K562 (cell line): ENCODE data around the gene PTCH2. TPM values are rescaled to one million over a fixed set of nuclear protein-coding genes. Genes with fewer than 3 reads are reported as not detected.

Experiments used
- DMBX1 ChIP-seq: fragments of 250-450 bp; sonication (Bioruptor Pico); IDR thresholded peaks from 2 replicates; pipeline ENCODE4 v1.8.0; 2022; ENCODE audit warnings: inconsistent platforms, mild to moderate bottlenecking, moderate library complexity, borderline replicate concordance
- E2F3 ChIP-seq: fragments of 250-450 bp; sonication (Bioruptor Pico); IDR thresholded peaks from 2 replicates; pipeline ENCODE4 v1.4.0; 2020; ENCODE audit warnings: mild to moderate bottlenecking
- NONO ChIP-seq, 2 experiments: fragments of 200-400 bp in 1 of 2; fragments of 450-650 bp in 1 of 2; formaldehyde crosslinking in 1 of 2; IDR thresholded peaks; 2 replicates each; pipeline ENCODE4 v1.6.1; 2017; ENCODE audit warnings: low read depth in 2 of 2, mild to moderate bottlenecking in 2 of 2, moderate library complexity in 2 of 2, low read length in 1 of 2
- NRF1 ChIP-seq, 2 experiments: fragments of 450-650 bp; IDR thresholded peaks in 1 of 2; conservative IDR thresholded peaks in 1 of 2; 2 replicates each; pipeline ENCODE4 v1.6.1; 2014; ENCODE audit warnings: mild to moderate bottlenecking in 2 of 2
- ZC3H4 ChIP-seq: sonication (generic); formaldehyde crosslinking; IDR thresholded peaks from 2 replicates; pipeline ENCODE4 v1.9.0; 2021; ENCODE audit warnings: missing genetic modification reagents, borderline replicate concordance
- ZNF253 ChIP-seq: fragments of 250-450 bp; sonication (Bioruptor Pico); conservative IDR thresholded peaks from 2 replicates; pipeline ENCODE4 v1.6.1; 2021; ENCODE audit warnings: mild to moderate bottlenecking
- ZNF589 ChIP-seq: fragments of 200-800 bp; sonication (Bioruptor generic); IDR thresholded peaks from 2 replicates; pipeline ENCODE4 v1.6.1; 2016; ENCODE audit warnings: low read depth, missing genetic modification characterization, missing compliant biosample characterization
- ZNF668 ChIP-seq: fragments of 250-450 bp; sonication (Bioruptor Pico); IDR thresholded peaks from 2 replicates; pipeline ENCODE4 v1.8.0; 2022; ENCODE audit warnings: mild to moderate bottlenecking, inconsistent platforms
- polyA plus RNA-seq, 8 experiments: library from polyadenylated mRNA; depleted of rRNA in 4 of 8; stranded (reverse) in 5 of 8; unstranded in 3 of 8; fragments of >200 nt; fragmentation: Nextera tagmentation in 2 of 8; fragmentation: Illumina TruSeq in 1 of 8; extraction: Ambion mirVana in 2 of 8; extraction: Trizol in 1 of 8; gene quantifications; 2 replicates each; pipeline versions ENCODE4 v1.2.1 to v1.2.3, GENCODE V29; 2011 to 2014; ENCODE audit warnings: inconsistent platforms in 1 of 8, missing spikeins in 1 of 8
- total RNA-seq, 7 experiments: library from RNA; depleted of rRNA in 6 of 7; stranded (reverse); fragments of >200 nt in 6 of 7; fragmentation: Illumina TruSeq in 2 of 7; extraction: Trizol in 2 of 7; gene quantifications; 2 replicates each; pipeline versions ENCODE4 v1.2.1 to v1.2.3, GENCODE V29; 2011 to 2021; ENCODE audit warnings: low replicate concordance in 1 of 7
- TF ChIP-seq, protein P1 (sequence below): fragments of 250-450 bp; sonication (Bioruptor Pico); IDR thresholded peaks from 2 replicates; pipeline ENCODE4 v1.5.0; 2020; ENCODE audit warnings: mild to moderate bottlenecking
- TF ChIP-seq, protein P2 (sequence below): sonication (generic); formaldehyde crosslinking; IDR thresholded peaks from 2 replicates; pipeline ENCODE4 v1.8.0; 2022; ENCODE audit warnings: mild to moderate bottlenecking, missing genetic modification reagents
- TF ChIP-seq, protein P3 (sequence below): sonication (generic); formaldehyde crosslinking; IDR thresholded peaks from 2 replicates; pipeline ENCODE4 v1.8.0; 2022; ENCODE audit warnings: missing genetic modification reagents, mild to moderate bottlenecking, moderate library complexity, borderline replicate concordance
- TF ChIP-seq, protein P4 (sequence below), 2 experiments: fragments of 450-650 bp in 1 of 2; sonication (generic) in 1 of 2; formaldehyde crosslinking in 1 of 2; IDR thresholded peaks; 2 replicates each; pipeline versions ENCODE4 v1.7.1 to v1.9.0; 2016 to 2022; ENCODE audit warnings: inconsistent platforms in 1 of 2, mild to moderate bottlenecking in 1 of 2, missing genetic modification reagents in 1 of 2

The PTCH2 gene
- total and polyA plus RNA-seq, 9 of the 15 experiments (the other 6 are each of a cell fraction or from before 2014, with no cell fraction given) = 0.15 to 27.3 (median 0.48) TPM; not detected in 1

DNA sequence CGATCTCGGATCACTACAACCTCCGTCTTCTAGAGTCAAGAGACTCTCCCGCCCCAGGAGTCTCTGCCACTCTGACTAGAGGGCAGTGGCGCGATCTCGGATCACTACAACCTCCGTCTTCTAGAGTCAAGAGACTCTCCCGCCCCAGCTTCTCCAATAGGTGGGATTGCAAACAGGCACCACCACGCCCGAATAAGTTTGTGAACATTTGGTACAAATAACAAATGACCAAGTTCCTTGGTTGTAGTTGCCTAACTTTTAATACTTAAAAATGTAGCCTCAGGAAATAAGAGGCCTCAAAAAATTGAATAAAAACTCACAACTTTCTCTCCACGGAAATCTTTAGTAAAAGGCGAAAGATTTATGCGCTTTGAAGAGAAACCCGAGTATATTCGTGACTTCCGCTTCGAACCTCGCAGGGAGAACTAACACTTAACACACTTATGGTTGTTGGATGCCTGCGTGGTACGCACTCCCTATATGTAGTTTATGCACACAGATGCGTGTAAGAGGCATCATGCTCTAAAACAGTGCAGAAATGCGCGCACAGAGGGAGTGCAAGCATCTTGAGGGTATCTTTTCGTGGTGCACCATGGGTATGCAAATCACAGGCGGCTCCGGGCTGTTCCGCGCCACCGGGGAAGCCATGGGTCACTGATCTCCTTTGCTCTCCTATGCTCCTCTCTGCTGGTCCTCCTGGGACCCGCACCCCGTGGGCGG, 23.3 kb downstream of the PTCH2 start (continued):
- peak; percentile 66 to 88; a peak in 3 of 4 replicates for TF ChIP-seq NONO (IDR thresholded peaks at IDR 0.05; ENCODE audit: low read depth in 2 of 2, low read length in 1 of 2)
- TF ChIP-seq, protein P1, sequence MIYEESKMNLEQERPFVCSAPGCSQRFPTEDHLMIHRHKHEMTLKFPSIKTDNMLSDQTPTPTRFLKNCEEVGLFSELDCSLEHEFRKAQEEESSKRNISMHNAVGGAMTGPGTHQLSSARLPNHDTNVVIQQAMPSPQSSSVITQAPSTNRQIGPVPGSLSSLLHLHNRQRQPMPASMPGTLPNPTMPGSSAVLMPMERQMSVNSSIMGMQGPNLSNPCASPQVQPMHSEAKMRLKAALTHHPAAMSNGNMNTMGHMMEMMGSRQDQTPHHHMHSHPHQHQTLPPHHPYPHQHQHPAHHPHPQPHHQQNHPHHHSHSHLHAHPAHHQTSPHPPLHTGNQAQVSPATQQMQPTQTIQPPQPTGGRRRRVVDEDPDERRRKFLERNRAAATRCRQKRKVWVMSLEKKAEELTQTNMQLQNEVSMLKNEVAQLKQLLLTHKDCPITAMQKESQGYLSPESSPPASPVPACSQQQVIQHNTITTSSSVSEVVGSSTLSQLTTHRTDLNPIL = peak; percentile 41; the same call in 1 of the 2 replicates
- TF ChIP-seq, protein P2, sequence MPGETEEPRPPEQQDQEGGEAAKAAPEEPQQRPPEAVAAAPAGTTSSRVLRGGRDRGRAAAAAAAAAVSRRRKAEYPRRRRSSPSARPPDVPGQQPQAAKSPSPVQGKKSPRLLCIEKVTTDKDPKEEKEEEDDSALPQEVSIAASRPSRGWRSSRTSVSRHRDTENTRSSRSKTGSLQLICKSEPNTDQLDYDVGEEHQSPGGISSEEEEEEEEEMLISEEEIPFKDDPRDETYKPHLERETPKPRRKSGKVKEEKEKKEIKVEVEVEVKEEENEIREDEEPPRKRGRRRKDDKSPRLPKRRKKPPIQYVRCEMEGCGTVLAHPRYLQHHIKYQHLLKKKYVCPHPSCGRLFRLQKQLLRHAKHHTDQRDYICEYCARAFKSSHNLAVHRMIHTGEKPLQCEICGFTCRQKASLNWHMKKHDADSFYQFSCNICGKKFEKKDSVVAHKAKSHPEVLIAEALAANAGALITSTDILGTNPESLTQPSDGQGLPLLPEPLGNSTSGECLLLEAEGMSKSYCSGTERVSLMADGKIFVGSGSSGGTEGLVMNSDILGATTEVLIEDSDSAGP (CRISPR knock-in tag) = no peak
- peak; percentile 83 for TF ChIP-seq ZNF589 (CRISPR knock-in tag)
- TF ChIP-seq NRF1 (conservative IDR thresholded peaks at IDR 0.05 in 1 of 2, IDR thresholded peaks at IDR 0.05 in 1 of 2) = peak; percentile 56 to 63; a peak in 3 of 4 replicates
- TF ChIP-seq, protein P3, sequence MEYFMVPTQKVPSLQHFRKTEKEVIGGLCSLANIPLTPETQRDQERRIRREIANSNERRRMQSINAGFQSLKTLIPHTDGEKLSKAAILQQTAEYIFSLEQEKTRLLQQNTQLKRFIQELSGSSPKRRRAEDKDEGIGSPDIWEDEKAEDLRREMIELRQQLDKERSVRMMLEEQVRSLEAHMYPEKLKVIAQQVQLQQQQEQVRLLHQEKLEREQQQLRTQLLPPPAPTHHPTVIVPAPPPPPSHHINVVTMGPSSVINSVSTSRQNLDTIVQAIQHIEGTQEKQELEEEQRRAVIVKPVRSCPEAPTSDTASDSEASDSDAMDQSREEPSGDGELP = peak; percentile 68
- TF ChIP-seq, protein P4, sequence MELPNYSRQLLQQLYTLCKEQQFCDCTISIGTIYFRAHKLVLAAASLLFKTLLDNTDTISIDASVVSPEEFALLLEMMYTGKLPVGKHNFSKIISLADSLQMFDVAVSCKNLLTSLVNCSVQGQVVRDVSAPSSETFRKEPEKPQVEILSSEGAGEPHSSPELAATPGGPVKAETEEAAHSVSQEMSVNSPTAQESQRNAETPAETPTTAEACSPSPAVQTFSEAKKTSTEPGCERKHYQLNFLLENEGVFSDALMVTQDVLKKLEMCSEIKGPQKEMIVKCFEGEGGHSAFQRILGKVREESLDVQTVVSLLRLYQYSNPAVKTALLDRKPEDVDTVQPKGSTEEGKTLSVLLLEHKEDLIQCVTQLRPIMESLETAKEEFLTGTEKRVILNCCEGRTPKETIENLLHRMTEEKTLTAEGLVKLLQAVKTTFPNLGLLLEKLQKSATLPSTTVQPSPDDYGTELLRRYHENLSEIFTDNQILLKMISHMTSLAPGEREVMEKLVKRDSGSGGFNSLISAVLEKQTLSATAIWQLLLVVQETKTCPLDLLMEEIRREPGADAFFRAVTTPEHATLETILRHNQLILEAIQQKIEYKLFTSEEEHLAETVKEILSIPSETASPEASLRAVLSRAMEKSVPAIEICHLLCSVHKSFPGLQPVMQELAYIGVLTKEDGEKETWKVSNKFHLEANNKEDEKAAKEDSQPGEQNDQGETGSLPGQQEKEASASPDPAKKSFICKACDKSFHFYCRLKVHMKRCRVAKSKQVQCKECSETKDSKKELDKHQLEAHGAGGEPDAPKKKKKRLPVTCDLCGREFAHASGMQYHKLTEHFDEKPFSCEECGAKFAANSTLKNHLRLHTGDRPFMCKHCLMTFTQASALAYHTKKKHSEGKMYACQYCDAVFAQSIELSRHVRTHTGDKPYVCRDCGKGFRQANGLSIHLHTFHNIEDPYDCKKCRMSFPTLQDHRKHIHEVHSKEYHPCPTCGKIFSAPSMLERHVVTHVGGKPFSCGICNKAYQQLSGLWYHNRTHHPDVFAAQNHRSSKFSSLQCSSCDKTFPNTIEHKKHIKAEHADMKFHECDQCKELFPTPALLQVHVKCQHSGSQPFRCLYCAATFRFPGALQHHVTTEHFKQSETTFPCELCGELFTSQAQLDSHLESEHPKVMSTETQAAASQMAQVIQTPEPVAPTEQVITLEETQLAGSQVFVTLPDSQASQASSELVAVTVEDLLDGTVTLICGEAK (IDR thresholded peaks at IDR 0.05) = no peak
- TF ChIP-seq, protein P4 (CRISPR knock-in tag; IDR thresholded peaks at IDR 0.05) = peak; percentile 70
- TF ChIP-seq DMBX1 (CRISPR knock-in tag) = peak; percentile 5
- TF ChIP-seq ZNF668 (CRISPR knock-in tag) = peak; percentile 85; the same call in 1 of the 2 replicates
- peak; percentile 94; the same call in 1 of the 2 replicates for TF ChIP-seq ZC3H4 (CRISPR knock-in tag)
- TF ChIP-seq E2F3 (CRISPR knock-in tag) = peak; percentile 77
- TF ChIP-seq ZNF253 (CRISPR knock-in tag) = no peak; the same call in none of the 2 replicates
